ENCODE results near the gene REP15. TPM values are rescaled to one million over a fixed set of nuclear protein-coding genes. Genes with fewer than 3 reads are reported as not detected.

REP15 gene
- total RNA-seq, 4 donors from 2014 or later = 0.40 to 2.5 (median 1.3) TPM

GRCh38 chr12:27711967-27712366 is 15.7 kb downstream of the REP15 start:
- H3K4me3 ChIP-seq = peak overlapping the region in 1 of 2 donors; percentile 85
- peaks cover 0 to 23% of the 10 kb centered on the region in 2 donors for H3K36me3 ChIP-seq
- ATAC-seq = no peak
- TF ChIP-seq POLR2AphosphoS5 (IDR thresholded peaks at IDR 0.05) (no peak), EP300 (IDR thresholded peaks at IDR 0.05) (no peak), POLR2A (IDR thresholded peaks at IDR 0.05) (no peak)
- TF ChIP-seq, protein P1, sequence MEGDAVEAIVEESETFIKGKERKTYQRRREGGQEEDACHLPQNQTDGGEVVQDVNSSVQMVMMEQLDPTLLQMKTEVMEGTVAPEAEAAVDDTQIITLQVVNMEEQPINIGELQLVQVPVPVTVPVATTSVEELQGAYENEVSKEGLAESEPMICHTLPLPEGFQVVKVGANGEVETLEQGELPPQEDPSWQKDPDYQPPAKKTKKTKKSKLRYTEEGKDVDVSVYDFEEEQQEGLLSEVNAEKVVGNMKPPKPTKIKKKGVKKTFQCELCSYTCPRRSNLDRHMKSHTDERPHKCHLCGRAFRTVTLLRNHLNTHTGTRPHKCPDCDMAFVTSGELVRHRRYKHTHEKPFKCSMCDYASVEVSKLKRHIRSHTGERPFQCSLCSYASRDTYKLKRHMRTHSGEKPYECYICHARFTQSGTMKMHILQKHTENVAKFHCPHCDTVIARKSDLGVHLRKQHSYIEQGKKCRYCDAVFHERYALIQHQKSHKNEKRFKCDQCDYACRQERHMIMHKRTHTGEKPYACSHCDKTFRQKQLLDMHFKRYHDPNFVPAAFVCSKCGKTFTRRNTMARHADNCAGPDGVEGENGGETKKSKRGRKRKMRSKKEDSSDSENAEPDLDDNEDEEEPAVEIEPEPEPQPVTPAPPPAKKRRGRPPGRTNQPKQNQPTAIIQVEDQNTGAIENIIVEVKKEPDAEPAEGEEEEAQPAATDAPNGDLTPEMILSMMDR (IDR thresholded peaks at IDR 0.05) = no peak
- no peaks in the 10 kb centered on the region for H3K9me3 ChIP-seq
- peaks cover 0 to 35% (median 7%) of the 10 kb centered on the region in 3 donors for H3K4me1 ChIP-seq
- H3K27ac ChIP-seq = no peak overlapping the region
- H3K27me3 ChIP-seq = no peaks in the 10 kb centered on the region
- WGBS, 2 donors (ENCODE audit: low coverage in 1 of 2) = 60 to 64% methylated on average over 2 of the region's 2 CpGs

GRCh38 chr12:27723212-27723611 is 27.0 kb downstream of the REP15 start:
- no peak overlapping the region for H3K4me3 ChIP-seq
- peaks cover 4 to 87% of the 10 kb centered on the region in 2 donors for H3K36me3 ChIP-seq
- 60 to 69% methylated on average over 1 of the region's 1 CpG for WGBS, 2 donors (ENCODE audit: low coverage in 1 of 2)
- H3K4me1 ChIP-seq = no peaks in the 10 kb centered on the region
- H3K9me3 ChIP-seq = no peaks in the 10 kb centered on the region
- H3K27me3 ChIP-seq = no peaks in the 10 kb centered on the region
- H3K27ac ChIP-seq = no peak overlapping the region
- TF ChIP-seq POLR2A (IDR thresholded peaks at IDR 0.05) (no peak), EP300 (IDR thresholded peaks at IDR 0.05) (no peak), POLR2AphosphoS5 (IDR thresholded peaks at IDR 0.05) (no peak)
- TF ChIP-seq, protein P1 (IDR thresholded peaks at IDR 0.05) = no peak
- ATAC-seq = no peak

DNA sequence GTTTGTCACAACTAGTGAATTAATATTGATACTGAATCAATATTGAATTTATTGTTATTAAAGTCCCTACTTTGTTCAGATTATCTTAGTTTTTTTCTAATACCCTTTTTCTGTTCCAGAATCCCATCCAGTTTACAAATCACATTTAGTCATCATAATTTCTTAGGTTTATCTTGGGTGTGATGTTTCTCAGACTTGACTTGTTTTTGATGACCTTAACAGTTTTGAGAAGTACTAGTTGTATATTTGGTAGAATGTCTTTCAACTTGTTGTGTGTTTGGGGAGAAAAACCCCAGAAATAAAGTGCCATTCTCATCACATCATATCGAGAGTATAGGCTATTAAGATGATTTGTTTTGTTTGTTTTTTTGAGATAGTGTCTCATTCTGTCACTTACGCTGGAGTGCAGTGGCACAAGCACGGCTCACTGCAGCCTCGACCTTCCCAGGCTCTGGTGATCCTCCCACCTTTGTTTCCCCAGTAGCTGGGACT is 33.9 kb downstream of the REP15 start:
- ATAC-seq = no peak
- 82 to 87% methylated on average over 4 of the region's 4 CpGs for WGBS, 2 donors (ENCODE audit: low coverage in 1 of 2)
- TF ChIP-seq EP300 (IDR thresholded peaks at IDR 0.05) (no peak), POLR2A (IDR thresholded peaks at IDR 0.05) (no peak), POLR2AphosphoS5 (IDR thresholded peaks at IDR 0.05) (no peak)
- TF ChIP-seq, protein P1 (IDR thresholded peaks at IDR 0.05) = no peak
- Histone ChIP-seq H3K27ac (no peak overlapping the region), H3K4me3 (no peak overlapping the region), H3K4me1 (no peaks in the 10 kb centered on the region), H3K9me3 (no peaks in the 10 kb centered on the region), H3K36me3 (peaks cover 0 to 69% of the 10 kb centered on the region in 2 donors), H3K27me3 (no peaks in the 10 kb centered on the region)

- TF ChIP-seq EP300 (IDR thresholded peaks at IDR 0.05) = no peak
- TF ChIP-seq, protein P1 (IDR thresholded peaks at IDR 0.05) = peak in 1 of 4 experiments; percentile 11
- 42 to 74% methylated on average over 2 of the region's 2 CpGs for whole genome bisulfite sequencing, 2 donors (ENCODE audit: low coverage in 1 of 2)
- H3K27me3 ChIP-seq = no peaks in the 10 kb centered on the region
- no peaks in the 10 kb centered on the region for H3K4me1 ChIP-seq
- H3K4me3 ChIP-seq = no peak overlapping the region
- no peak overlapping the region for H3K27ac ChIP-seq
- no peaks in the 10 kb centered on the region for H3K9me3 ChIP-seq
- H3K36me3 ChIP-seq = peaks cover 0 to 69% of the 10 kb centered on the region in 2 donors
- no peak for ATAC-seq
Observed at GRCh38 chr12:27732281-27732680, 36.0 kb downstream of the REP15 start.

- H3K36me3 ChIP-seq = peaks cover 0 to 75% of the 10 kb centered on the region in 2 donors
- ATAC-seq = no peak
- H3K27ac ChIP-seq = no peak overlapping the region
- H3K9me3 ChIP-seq = no peaks in the 10 kb centered on the region
- no peaks in the 10 kb centered on the region for H3K4me1 ChIP-seq
- TF ChIP-seq POLR2A (IDR thresholded peaks at IDR 0.05) = no peak
- TF ChIP-seq, protein P1 (IDR thresholded peaks at IDR 0.05) = peak; percentile 60 to 90 (median 78)
- no peaks in the 10 kb centered on the region for H3K27me3 ChIP-seq
- no peak overlapping the region for H3K4me3 ChIP-seq
- WGBS, 2 donors (ENCODE audit: low coverage in 1 of 2) = 34 to 43% methylated on average over 3 of the region's 3 CpGs
Observed at GRCh38 chr12:27733052-27733656, 36.9 kb downstream of the REP15 start.

All from gastroesophageal sphincter (tissue), 4 donors.